Measurements from ENCODE around the gene ASTN2. TPM values are rescaled to one million over a fixed set of nuclear protein-coding genes. Genes with fewer than 3 reads are reported as not detected.

The ASTN2 gene
- total and polyA plus RNA-seq, 10 of the 15 experiments (the other 5 are each of a cell fraction or from before 2014, with no cell fraction given): 1.4 to 15.7 (median 7.0) TPM

DNA sequence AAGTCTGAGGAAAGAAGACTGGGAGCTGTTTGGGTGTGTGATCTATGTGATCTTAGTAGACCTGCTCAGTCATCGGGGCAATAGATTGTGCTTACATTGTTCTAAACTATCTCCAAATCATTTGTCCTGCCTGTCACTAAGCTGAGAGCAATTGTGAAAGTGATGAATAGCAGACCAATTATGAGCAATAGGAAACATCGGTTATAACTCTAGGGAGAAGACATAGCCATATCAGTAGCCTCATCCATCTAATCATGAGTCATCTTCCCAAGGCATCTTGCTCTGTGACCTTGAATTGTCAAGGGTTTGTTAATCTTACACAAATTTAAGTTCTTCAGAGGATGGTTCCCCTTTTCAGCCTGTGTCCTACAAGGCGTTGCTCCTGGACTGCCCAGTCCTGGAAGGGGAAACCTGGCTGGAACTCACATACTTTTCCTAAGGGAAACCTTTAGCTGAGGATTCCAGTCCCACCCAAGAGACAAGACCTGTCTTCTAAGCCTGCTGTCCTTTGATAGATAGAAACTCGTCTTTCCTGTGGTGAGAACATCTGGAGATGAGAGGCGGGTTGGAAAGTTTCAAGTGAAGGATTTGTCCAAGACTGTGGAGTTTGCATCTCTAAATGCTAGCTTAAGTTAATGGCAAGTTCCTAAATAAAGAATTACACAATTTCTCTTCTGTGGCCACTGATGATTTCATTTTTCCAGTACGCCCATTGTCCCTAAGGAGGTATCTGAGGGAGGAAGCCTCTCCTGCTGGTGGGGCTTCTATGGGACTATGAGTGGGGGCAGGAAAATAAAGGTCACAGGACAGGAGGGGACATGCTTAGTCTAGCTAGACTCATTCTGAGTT, 781.6 kb downstream of the ASTN2 start:
- in situ Hi-C loops (cut with MboI): no loop called here
- FAIRE-seq: no peak

DNA sequence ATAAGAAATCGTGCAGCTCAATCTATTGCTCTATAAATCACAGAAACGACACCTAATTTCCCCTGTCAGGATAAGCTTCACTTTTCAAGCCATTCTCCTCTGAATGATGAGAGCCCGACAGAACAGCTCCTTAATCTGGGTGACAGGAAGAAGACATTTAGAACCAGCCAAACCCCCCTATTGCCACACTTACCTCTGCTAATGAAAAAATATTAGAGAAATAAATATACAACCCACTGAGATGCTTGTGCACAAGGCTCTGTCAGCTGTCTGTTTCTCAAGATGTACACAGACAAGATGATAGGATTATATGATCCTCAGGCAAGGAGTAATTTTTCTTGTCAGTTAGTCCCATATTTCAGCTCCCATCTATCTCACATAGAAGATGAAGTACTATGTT, 785.2 kb downstream of the ASTN2 start:
- BruUV-seq (replicated peaks): no TSS peak
- no peak for ATAC-seq
- TF ChIP-seq MTA2 (IDR thresholded peaks at IDR 0.05; ENCODE audit: low read depth): no peak
- TF ChIP-seq STAT3 (IDR thresholded peaks at IDR 0.05; ENCODE audit: low read depth, low read length): no peak
- no peak for TF ChIP-seq SUPT20H (IDR thresholded peaks at IDR 0.05; ENCODE audit: borderline replicate concordance, control insufficient read depth, low read depth, low read length)
- TF ChIP-seq, protein P1, sequence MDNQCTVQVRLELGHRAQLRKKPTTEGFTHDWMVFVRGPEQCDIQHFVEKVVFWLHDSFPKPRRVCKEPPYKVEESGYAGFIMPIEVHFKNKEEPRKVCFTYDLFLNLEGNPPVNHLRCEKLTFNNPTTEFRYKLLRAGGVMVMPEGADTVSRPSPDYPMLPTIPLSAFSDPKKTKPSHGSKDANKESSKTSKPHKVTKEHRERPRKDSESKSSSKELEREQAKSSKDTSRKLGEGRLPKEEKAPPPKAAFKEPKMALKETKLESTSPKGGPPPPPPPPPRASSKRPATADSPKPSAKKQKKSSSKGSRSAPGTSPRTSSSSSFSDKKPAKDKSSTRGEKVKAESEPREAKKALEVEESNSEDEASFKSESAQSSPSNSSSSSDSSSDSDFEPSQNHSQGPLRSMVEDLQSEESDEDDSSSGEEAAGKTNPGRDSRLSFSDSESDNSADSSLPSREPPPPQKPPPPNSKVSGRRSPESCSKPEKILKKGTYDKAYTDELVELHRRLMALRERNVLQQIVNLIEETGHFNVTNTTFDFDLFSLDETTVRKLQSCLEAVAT (IDR thresholded peaks at IDR 0.05): no peak
- no peak for TF ChIP-seq POU2F2 (IDR thresholded peaks at IDR 0.05; ENCODE audit: borderline replicate concordance, low read depth, low read length)
- TF ChIP-seq JUNB (IDR thresholded peaks at IDR 0.05): no peak
- no peak for TF ChIP-seq SREBF1 (IDR thresholded peaks at IDR 0.05; ENCODE audit: low read length)
- TF ChIP-seq, protein P2, sequence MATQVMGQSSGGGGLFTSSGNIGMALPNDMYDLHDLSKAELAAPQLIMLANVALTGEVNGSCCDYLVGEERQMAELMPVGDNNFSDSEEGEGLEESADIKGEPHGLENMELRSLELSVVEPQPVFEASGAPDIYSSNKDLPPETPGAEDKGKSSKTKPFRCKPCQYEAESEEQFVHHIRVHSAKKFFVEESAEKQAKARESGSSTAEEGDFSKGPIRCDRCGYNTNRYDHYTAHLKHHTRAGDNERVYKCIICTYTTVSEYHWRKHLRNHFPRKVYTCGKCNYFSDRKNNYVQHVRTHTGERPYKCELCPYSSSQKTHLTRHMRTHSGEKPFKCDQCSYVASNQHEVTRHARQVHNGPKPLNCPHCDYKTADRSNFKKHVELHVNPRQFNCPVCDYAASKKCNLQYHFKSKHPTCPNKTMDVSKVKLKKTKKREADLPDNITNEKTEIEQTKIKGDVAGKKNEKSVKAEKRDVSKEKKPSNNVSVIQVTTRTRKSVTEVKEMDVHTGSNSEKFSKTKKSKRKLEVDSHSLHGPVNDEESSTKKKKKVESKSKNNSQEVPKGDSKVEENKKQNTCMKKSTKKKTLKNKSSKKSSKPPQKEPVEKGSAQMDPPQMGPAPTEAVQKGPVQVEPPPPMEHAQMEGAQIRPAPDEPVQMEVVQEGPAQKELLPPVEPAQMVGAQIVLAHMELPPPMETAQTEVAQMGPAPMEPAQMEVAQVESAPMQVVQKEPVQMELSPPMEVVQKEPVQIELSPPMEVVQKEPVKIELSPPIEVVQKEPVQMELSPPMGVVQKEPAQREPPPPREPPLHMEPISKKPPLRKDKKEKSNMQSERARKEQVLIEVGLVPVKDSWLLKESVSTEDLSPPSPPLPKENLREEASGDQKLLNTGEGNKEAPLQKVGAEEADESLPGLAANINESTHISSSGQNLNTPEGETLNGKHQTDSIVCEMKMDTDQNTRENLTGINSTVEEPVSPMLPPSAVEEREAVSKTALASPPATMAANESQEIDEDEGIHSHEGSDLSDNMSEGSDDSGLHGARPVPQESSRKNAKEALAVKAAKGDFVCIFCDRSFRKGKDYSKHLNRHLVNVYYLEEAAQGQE (IDR thresholded peaks at IDR 0.05; ENCODE audit: low read depth, low read length): no peak

More for the DNA sequence above, 781.6 kb downstream of the ASTN2 start:
- Histone ChIP-seq H3K27ac (ENCODE audit: control insufficient read depth, insufficient read depth) (no peak overlapping the region), H3K27me3 (replicated peaks in 1 of 2; ENCODE audit: control insufficient read depth in 2 of 2, insufficient read depth in 2 of 2, low read length in 1 of 2) (no peaks in the 10 kb centered on the region), H3K4me2 (ENCODE audit: control insufficient read depth, insufficient read depth) (no peak overlapping the region), H2AFZ (ENCODE audit: control insufficient read depth, low read depth, low read length) (no peak overlapping the region), H4K20me1 (ENCODE audit: control insufficient read depth, insufficient read depth) (no peaks in the 10 kb centered on the region), H3K9ac (ENCODE audit: control insufficient read depth, insufficient read depth, low read length) (no peak overlapping the region), H3K79me2 (ENCODE audit: control insufficient read depth, insufficient read depth, low read length) (no peaks in the 10 kb centered on the region), H3K4me3 (no peak overlapping the region), H3K4me1 (ENCODE audit: control insufficient read depth, insufficient read depth, low read length) (no peaks in the 10 kb centered on the region), H3K36me3 (ENCODE audit: control insufficient read depth in 2 of 2, insufficient read depth in 2 of 2, low read length in 1 of 2) (no peaks in the 10 kb centered on the region), H3K9me3 (replicated peaks; ENCODE audit: control insufficient read depth, insufficient read depth, low read length) (no peaks in the 10 kb centered on the region)
- intact Hi-C loops (cut with micrococcal nuclease; ENCODE audit: unreplicated experiment): no loop called here
- no peak for DNase-seq (ENCODE audit: low read depth, low spot score)
- no peak for TF ChIP-seq BRCA1 (IDR thresholded peaks at IDR 0.05; ENCODE audit: low read depth, low read length)
- TF ChIP-seq, protein P3, sequence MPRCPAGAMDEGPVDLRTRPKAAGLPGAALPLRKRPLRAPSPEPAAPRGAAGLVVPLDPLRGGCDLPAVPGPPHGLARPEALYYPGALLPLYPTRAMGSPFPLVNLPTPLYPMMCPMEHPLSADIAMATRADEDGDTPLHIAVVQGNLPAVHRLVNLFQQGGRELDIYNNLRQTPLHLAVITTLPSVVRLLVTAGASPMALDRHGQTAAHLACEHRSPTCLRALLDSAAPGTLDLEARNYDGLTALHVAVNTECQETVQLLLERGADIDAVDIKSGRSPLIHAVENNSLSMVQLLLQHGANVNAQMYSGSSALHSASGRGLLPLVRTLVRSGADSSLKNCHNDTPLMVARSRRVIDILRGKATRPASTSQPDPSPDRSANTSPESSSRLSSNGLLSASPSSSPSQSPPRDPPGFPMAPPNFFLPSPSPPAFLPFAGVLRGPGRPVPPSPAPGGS (IDR thresholded peaks at IDR 0.05; ENCODE audit: borderline replicate concordance, insufficient read depth, low read depth, low read length, poor library complexity, severe bottlenecking): peak; percentile 24
- BruUV-seq (replicated peaks): no TSS peak
- no peak for ATAC-seq
- RAD21 ChIA-PET (ENCODE audit: unreplicated experiment): no interaction called here
- CTCF ChIA-PET: no interaction called here
- POLR2A ChIA-PET: no interaction called here
- WGBS (ENCODE audit: insufficient coverage, insufficient replicate concordance, low lambda C conversion rate, missing lambda C conversion rate): 75% methylated on average over 6 of the region's 6 CpGs
- SMC1A ChIA-PET (ENCODE audit: uncharacterized antibody, unreplicated experiment): no interaction called here

More for the DNA sequence above, 785.2 kb downstream of the ASTN2 start:
- H3K4me3 ChIP-seq: no peak overlapping the region
- H3K36me3 ChIP-seq (ENCODE audit: control insufficient read depth in 2 of 2, insufficient read depth in 2 of 2, low read length in 1 of 2): no peaks in the 10 kb centered on the region
- no peaks in the 10 kb centered on the region for H4K20me1 ChIP-seq (ENCODE audit: control insufficient read depth, insufficient read depth)
- H2AFZ ChIP-seq (ENCODE audit: control insufficient read depth, low read depth, low read length): no peak overlapping the region
- no peaks in the 10 kb centered on the region for H3K4me1 ChIP-seq (ENCODE audit: control insufficient read depth, insufficient read depth, low read length)
- intact Hi-C loops (cut with micrococcal nuclease; ENCODE audit: unreplicated experiment) (no loop called here), in situ Hi-C loops (cut with MboI) (no loop called here)
- no peak overlapping the region for H3K9ac ChIP-seq (ENCODE audit: control insufficient read depth, insufficient read depth, low read length)
- POLR2A ChIA-PET: no interaction called here
- CTCF ChIA-PET: no interaction called here
- SMC1A ChIA-PET (ENCODE audit: uncharacterized antibody, unreplicated experiment): no interaction called here
- FAIRE-seq: peak; percentile 41
- no peaks in the 10 kb centered on the region for H3K79me2 ChIP-seq (ENCODE audit: control insufficient read depth, insufficient read depth, low read length)
- RAD21 ChIA-PET (ENCODE audit: unreplicated experiment): no interaction called here
- 58% methylated on average over 3 of the region's 3 CpGs for WGBS (ENCODE audit: insufficient coverage, insufficient replicate concordance, low lambda C conversion rate, missing lambda C conversion rate)
- H3K27ac ChIP-seq (ENCODE audit: control insufficient read depth, insufficient read depth): no peak overlapping the region
- H3K9me3 ChIP-seq (replicated peaks; ENCODE audit: control insufficient read depth, insufficient read depth, low read length): no peaks in the 10 kb centered on the region
- no peak for DNase-seq (ENCODE audit: low read depth, low spot score)
- no peaks in the 10 kb centered on the region for H3K27me3 ChIP-seq (replicated peaks in 1 of 2; ENCODE audit: control insufficient read depth in 2 of 2, insufficient read depth in 2 of 2, low read length in 1 of 2)
- no peak overlapping the region for H3K4me2 ChIP-seq (ENCODE audit: control insufficient read depth, insufficient read depth)
